Stimulated activated CD4-positive, alpha-beta T cell treated with anti-CD3 and anti-CD28 coated beads, TNF-alpha, amount 100 ng/mL, for 4 hours (primary cell): ENCODE measurements around the gene CCDC57.
"Not testable (repeated sequence)": the region's sequence is repeated elsewhere in the genome, so short reads cannot be mapped to it uniquely, and the experiment has no call there.

ENCODE experiments used
- DNase-seq, 3 experiments: peaks; one replicate each; pipeline ENCODE4 v3.0.0-alpha.2; 2020; ENCODE audit warnings: low read depth in 3 of 3

Gene CCDC57

DNA sequence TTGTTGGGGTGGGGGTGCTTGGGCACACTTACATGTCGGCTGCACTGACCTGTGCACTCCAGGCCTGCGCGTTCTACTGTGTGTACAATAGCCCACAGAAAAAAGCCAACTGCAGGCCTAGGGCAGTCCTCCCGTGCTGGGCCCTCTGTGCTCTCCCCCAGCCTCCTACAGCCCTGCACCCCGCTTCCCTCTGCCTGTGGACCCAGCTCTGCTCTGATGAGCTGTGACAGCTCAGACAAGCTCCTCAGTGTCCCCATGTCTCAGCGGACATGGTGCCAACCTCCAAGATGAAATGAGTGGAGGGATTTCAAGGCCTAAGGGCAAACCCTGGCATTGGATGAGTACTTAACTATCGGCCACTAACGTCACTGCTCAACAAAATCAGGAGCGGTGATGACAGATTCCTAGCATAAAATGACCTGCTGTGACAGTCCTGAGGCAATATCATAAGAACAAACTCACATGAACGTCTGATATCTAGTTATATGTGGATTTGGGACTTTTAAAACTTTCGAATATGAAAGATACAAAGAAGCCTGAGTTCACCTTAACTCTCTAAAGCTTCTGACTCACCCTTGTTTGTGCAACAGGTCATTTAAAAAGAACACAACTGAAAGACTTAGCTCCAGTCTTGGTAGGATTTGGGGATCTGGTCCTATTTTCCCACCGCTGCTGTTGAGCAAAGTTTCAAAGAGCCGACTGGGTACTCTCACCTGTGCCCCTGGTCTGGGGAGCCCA lies 34.7 kb downstream of the CCDC57 start:
- DNase-seq: no peak

DNA sequence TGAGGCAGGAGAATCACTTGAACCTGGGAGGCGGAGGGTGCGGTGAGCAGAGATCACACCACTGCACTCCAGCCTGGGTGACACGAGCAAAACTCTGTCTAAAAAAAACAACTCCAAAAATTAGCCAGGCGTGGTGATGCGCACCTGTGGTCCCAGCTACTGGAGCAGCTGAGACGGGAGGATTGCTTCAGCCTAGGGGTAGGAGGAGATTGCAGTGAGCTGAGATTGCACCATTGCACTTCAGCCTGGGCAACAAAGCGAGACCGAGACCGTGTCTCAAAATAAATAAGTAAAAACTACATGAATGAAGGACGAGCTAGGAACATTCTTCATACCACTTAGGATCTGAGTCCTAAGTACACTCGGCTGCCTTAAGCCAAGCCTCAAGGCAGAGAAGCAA lies 35.4 kb downstream of the CCDC57 start:
- no peak for DNase-seq

DNA sequence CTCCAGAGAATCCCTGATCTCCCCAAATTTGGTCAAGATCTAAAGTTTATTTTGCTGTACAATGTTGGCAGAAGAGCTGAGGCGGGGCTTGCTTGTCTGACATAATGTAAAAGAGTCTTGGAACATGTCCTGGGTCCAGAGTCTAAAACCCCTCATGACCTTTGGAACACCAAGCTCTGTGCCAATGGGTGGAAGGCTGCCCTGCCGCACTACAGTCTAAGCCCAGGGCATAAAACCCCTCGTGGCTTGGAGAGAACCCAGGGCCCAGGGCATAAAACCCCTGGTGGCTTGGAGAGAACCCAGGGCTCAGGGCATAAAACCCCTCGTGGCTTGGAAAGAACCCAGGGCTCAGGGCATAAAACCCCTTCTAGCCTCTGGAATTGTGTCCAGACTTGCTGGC lies 36.7 kb downstream of the CCDC57 start:
- no peak for DNase-seq

DNA sequence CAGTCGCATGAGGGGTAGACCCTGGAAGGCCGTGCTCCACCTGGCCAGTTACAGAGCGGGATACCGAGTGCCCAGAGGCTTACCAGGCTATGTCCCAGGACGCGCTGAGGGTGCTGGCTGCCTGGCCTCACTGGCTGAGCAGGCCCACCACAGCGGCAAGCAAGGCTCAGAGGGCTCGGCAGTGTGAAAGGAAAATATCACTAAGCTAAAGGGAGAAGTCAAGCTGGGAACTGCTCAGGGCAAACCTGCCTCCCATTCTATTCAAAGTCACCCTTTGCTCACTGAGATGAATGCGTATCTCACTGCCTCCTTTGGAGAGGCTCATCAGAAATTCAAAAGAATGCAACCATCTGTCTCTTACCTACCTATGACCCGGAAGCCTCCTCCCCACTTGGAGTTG lies 37.4 kb downstream of the CCDC57 start:
- no peak for DNase-seq

DNA sequence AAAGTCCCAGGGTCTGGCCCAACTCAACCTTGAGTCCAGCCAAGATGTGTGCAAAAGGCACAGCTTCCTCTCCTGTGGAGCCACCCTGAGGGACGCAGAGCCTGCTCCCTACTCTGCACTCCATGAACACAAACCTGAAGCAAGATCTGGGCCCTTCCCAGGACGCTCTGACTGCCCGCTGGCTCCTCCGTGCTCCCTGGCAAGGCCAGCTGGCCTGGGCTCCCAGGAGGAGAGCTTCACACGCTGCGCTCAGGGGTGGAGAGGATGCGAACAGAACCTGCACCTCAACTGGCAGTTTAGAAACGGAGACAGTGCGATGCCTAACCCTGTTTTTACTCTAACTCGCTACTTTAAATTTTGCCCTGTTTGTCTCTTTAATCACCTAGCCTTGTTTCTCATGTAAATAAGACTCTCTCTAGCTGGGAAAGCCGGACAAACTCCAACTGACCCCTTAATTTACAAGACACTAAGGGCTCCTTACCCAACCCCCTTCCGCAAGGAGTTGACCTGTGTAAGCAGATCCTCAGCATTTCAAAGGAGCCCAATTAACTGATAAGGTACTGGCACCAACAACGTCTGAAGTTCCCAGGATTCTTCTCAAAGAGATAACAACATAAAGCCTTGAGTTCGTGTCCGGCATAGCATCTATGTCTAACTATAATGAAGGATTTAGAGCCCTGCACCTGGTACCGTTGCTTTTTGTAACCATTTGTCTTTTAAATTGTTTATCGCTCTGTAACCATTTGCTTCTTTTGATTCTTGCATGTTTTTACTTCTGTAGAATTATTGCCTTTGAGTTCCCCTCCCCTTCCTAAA lies 38.4 kb downstream of the CCDC57 start:
- DNase-seq: not testable (repeated sequence)

DNA sequence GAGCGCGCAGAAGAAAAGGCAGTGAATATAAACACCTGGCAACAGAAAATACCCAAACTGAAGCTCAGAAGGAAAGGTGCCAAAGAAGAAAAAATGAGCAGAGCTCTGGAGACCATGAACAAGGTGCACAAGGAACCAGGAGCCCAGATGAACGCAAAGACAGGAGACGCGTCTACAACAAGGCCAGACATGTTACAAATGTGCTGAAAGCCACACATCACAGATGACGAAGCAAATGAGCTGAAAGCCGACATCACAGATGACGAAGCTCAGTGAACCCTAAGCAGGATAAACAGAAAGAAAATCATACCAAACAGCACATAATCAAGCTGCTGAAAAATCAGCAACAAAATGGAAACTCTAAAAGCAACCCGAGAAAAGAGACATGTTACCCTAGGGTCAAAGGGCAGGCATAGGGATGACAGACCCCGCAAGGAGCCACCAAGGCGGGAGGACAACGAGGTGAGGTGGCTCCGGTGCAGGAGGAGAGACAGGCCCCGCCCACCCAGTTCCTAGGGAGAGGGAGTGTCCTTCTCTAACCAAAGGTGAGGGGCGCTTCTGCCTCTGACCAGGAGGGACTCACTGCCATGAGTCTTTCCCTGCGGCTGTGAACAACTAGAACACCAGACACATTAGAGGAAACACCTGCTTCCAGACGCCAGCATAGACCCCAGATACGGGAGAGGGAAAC lies 39.1 kb downstream of the CCDC57 start:
- DNase-seq: no peak

DNA sequence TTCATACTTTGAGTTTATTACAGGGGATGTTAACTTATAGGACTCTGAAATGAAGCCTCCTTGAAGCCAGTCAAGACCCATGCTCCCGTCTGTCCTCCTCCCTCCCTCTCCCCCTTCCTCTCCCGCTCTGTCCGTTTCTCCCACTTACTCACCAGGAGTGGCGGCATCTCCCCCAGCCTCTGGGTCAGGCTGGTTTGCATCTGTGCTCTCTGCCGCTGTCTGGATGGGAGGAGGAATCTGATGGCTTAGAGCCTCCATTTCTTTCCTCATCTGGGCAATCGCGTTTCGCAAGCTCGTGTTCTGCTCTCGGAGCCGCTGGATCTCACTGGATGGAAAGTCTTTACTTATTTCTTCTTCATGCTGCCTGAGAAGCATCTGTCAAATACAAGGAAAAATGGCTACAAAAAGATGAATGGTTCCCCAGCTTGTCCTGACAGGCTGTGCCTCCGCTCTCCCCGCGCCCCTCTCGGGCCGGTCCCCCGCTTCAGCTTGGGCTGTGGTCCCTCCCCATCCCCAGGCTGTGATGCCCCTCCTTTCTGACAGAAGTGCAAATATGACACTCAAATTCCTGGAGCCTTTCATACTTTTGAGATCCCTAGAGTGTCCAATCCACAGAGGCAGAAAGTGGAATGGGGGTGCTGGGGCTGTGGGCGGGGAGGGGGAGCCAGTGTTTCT lies 40.0 kb downstream of the CCDC57 start:
- no peak for DNase-seq

DNA sequence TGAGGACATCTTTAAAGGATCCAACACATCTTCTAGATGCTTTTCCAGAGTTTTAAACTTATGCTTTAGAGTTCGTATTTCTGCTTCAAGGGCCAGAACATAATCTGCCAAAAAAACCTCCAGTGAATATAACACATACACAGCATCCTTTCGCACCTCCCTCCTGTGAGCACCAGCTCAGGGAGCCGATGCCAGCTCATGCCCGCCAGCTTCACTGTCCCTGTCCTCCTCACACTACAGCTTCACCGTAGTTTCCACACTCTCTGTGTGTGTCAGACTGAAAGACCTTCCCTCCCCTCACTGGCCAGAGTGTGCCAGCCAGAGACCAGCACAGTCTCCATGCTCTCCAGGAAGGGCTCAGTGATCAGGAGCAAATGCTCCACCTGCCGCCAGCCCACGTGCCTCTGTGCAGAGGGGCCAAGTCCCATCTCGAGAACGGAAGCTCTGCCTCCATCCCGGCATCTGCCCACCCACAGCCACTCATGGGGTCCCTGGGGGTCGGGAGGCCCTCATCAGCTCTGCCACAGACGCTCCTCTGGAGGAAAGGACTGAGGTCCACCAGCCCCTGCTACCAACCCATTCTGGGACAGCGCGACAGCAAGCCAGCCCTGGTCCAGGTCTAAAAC lies 40.8 kb downstream of the CCDC57 start:
- no peak for DNase-seq

DNA sequence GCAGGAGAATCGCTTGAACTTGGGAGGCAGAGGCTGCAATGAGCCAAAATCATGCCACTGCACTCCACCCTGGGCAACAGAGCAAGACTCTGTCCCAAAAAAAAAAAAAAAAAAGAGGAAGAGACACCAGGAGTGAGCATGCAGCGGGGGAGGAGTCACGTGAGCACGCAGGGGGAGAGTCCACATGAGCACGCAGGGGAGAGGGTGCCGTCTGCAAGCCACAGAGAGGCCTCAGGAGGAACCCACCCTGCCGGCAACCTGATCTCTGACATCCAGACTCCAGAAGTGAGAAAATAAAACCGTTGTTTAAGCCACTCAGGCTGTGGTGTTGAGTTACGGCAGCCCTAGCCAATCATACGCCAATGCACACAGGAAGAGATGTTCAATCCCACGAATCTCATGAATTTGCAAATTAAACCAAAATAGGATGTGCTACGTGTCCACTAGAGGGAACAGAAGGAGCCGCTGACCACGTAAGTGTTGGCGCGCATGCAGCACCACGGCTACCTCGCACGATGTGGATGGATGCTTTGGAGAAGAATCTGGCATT lies 42.2 kb downstream of the CCDC57 start:
- no peak for DNase-seq

DNA sequence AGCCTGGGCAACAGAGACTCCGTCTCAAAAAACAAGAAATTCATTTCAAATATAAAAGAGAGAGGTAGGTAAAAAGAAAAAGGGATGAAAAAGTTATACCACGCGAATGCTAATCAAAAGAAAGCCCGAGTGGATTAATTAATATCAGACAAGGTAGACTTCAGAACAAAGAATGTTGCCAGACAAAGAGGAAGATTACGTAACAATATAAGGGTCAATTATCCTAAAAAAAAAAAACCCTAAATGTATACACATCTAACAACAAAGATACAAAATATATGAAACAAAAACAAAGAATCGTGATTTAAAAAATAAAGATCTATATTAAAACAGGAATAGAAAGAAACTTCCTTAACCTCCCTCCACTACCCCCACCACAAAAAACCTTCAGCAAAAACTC lies 44.1 kb downstream of the CCDC57 start:
- DNase-seq: no peak

DNA sequence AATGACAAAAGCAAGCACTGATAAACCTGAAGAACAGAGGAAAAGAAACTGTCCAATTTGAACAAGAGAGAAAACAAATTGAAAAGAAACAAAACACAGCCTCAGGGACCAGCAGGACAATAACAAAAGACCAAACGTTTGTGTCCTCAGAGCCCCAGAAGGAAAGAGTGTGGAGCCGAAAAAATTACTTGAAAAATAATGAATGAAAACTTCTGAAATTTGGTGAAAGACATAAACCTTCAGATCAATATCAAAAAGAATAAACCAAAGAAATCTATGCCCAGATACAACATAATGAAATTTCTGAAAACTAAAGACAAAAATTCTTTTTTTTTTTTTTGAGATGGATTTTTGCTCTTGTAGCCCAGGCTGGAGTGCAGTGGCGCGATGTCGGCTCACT lies 45.6 kb downstream of the CCDC57 start:
- no peak for DNase-seq

DNA sequence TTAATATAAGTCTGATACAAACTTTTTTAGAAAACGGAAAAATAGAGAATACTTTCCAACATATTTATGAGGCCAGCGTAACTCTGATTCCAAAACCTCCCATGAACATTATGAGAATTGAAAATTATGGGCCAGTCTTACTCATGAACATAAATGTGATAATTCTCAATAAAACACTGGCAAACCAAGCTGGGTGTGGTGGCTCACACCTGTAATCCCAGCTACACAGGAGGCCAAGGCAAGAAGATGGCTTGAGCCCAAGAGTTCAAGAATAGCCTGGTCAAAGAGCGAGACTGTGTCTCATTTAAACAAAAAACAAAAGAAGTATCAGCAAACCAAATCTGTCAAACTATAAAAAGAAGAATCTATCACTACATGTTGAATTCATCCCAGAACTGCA lies 47.8 kb downstream of the CCDC57 start:
- no peak for DNase-seq

DNA sequence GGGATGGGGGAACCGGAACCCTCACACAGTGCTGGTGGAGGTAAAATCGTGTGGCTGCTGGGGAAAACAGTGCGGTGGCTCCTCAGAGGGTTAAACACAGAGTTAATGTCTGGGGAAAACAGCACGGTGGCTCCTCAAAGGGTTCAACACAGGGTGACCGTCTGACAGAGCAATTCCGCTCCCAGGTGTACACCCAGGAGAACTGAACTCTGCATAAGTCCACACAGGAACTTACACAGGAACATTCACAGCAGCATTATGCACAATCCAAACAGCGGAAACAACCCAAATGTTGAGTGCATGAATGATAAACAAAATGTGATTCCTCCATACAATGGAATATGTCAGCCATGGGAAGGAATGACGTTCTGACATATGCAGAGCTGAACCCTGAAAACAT lies 51.4 kb downstream of the CCDC57 start:
- no peak for DNase-seq

DNA sequence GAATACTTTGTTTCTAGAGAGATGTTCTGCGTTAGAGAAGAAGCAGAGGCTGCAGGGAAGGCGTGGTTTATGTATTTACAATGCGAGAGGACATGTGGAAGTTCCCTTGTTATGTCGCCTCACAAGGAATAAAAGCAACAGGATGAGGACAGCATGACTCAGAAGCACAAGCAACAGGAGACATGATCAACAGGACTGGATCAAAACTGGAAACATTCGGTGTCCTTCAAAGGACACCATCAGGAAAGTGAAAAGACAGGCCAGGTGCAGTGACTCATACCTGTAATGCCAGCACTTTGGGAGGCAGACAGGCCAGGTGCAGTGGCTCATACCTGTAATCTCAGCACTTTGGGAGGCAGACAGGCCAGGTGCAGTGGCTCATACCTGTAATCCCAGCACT lies 52.6 kb downstream of the CCDC57 start:
- no peak for DNase-seq

DNA sequence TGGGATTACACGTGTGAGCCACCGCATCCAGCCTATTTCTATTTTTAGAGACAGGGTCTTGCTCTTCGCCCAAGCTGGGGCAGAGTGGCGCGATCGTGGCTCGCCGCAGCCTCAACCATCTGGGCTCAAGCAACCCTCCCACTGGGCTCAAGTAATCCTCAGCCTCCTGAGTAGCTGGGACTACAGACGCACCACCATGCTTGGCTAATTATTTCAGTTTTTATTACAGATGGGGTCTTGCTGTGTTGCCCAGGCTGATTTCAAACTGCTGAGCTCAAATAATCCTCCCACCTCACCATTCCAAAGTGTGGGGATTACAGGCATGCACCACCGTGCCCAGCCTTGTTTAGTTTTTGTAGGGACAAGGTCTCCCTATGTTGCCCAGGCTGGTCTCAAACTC lies 53.8 kb downstream of the CCDC57 start:
- DNase-seq: no peak

DNA sequence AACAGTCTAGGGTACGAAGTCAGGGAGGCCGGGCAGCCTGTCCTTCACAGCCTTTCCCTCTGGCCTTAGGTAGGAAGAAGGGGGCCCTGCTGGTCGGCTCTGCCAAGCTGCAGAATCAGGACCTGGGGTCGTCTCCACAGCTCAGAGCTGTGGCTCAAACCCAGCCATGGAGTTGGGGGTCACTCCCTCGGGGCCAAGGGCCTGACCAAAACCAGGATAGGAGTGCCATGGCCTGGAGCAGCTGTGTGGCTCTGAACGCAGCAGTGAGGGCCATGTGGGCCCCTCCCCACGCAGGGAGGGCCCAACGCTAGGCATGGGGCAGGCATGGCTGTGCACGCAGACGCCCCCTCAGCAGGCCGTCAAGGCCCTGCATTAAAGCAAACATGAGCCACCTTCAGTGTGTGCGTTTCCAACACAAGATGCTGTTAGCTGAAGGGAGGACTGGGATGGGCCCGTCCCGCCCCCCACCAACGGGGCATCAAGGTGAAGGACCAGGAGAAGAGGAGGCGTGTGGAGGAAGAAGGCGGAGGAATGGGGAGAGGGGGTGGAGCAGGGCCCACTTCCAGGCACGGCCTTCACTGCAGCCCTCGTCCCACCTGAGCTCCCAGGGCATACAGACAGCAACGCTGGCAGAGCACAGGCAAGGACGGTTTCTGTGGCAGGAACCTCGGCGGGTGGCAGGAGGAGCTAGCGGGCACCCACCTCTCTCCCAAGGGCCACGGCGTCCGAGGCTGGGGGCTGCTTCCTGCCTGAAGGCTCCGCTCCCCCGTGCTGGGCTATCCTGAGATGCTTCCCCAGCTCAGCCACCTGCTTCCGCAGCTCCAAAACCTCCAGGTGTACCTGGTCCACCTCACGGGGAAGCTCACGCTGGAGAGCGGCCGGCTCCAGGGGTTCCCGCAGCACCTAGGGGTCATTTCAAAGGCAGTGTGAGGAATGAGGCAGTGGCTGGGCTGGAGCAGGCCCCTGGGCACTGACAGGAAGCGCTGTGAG lies 55.3 kb downstream of the CCDC57 start:
- DNase-seq: no peak

DNA sequence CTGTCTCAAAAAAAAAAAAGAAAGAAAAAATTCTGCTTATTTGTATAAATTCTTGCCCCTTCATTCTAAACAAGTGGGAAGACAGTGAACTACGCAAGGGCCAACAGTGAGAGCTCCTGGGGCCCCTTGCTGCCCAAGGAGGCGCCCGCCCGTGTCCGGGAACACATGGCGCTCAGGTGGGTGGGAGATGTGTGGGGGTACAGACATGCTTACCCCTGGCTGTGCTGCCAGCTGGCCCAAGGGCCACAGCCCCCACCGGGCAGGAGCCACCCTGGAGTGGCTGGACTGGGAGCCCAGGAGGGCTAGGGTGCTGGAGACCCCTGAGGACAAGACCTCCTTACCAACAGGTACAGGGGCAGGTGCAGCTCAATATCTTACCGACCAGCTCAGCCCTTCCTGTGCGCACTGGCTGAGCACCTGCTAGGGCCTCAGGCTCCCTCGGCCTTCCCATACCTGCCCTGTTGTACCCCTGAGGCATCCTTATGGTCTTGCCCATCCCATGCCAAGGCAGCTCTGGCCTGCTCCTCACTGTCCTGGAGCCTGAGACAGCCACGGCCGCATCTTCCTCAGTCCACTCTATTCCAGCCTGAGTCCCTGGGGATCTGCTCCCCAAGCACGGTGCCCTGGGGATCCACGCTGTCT lies 56.2 kb downstream of the CCDC57 start:
- no peak for DNase-seq

DNA sequence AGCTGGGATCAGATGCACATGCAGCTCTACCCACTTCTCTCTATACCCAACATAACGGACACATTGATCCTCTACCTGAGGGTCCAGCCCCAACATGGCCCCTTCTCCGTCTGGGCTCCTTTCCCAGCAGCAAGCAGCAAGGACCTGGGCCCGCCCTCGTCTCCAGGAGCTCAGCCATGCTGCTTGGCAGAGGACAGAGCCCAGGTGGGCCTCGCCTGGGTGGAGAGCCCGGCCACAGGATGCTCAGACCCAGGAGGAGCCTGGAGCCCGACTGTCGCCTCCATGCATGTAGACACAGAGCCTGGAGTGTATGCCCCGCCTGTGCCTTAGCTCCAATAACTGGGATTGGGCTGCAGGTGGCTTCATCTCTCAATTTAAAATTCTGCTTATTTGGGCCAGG lies 57.0 kb downstream of the CCDC57 start:
- DNase-seq: no peak

DNA sequence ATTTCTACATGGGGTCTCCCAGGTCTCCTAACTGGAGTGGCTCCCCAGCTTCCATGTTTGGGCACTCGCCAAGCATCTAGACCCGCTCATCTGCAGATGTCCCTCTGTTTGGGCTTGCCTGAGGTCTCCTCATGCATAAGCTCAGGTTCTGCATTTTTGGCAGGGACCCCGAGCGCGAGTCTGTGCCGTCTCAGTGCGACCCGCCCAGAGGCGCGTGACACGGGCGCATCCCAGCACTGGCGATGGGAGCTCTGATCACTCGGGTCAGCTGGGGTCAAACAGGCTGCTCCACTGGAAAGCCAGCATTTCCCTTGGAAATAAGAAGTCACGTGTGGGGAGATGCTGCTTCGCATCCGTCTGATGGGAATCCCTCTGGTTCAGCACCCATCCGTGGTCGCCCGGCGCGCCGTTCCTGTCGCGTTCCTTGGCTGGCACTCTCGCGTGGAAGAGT lies 57.7 kb downstream of the CCDC57 start:
- DNase-seq: no peak
